Sigmoid colon (tissue), 4 donors: ENCODE results near the gene TEX261.

Experiments
- EP300 ChIP-seq, 4 donors: sonication (generic); formaldehyde crosslinking; IDR thresholded peaks; one replicate each; pipeline ENCODE4 v1.6.1; 2017; ENCODE audit warnings: antibody characterized with exemption in 4 of 4
- POLR2A ChIP-seq, 2 donors: fragments of 450-650 bp; IDR thresholded peaks; one replicate each; pipeline ENCODE4 v1.6.1; 2016; ENCODE audit warnings: antibody characterized with exemption in 2 of 2, mild to moderate bottlenecking in 2 of 2, moderate library complexity in 2 of 2
- POLR2AphosphoS5 ChIP-seq, 4 donors: sonication (generic); formaldehyde crosslinking; IDR thresholded peaks; one replicate each; pipeline ENCODE4 v1.6.1; 2017; ENCODE audit warnings: antibody characterized with exemption in 4 of 4
- TF ChIP-seq, protein P1 (sequence below), 4 experiments: fragments of 450-650 bp in 3 of 4; fragments of 200-600 bp in 1 of 4; IDR thresholded peaks; one replicate each; pipeline ENCODE4 v1.5.1; 2016 to 2019; ENCODE audit warnings: antibody characterized with exemption in 4 of 4, mild to moderate bottlenecking in 3 of 4, moderate library complexity in 2 of 4

DNA sequence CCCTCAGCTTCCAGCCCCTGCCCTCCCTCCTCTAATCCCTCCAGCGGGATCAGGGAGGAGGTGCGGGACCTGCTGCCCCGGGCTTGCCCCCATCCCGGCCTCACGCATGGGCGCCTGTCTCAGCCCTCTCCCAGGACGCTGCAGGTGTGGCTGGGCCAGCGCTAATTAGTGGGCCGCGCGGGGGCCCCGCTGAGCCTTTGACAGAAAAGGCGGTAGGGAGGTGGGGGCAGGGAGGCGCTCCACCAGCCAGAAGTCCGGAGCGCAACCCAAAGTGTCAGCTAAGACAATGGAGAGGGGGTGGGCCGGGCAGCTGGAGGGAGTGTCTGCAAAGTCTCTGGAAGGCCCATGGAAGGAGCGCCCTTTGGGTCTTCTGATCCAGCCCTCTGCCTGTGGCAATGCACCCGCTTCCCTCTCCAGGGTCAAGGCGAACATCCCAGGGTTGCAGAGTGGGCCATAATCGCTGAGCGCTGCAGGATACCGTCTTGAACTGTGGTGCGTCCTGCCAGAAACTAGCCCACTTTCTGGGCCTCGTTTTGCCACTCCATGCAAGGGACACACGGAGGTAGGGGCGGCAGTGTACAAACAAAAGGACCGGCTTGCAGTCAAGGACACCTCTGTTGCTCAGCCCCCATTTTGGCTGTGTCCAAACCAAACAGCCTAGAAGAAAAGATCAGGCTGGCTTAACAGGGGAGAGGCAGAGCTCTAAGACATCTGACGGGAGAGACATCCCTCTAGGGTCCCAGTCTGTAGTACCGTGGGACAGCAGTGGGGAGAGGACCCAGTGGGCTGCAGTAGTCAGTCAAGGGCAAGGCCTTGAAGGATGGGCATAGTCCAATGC is 55.5 kb downstream of the TEX261 start:
- TF ChIP-seq, protein P1, sequence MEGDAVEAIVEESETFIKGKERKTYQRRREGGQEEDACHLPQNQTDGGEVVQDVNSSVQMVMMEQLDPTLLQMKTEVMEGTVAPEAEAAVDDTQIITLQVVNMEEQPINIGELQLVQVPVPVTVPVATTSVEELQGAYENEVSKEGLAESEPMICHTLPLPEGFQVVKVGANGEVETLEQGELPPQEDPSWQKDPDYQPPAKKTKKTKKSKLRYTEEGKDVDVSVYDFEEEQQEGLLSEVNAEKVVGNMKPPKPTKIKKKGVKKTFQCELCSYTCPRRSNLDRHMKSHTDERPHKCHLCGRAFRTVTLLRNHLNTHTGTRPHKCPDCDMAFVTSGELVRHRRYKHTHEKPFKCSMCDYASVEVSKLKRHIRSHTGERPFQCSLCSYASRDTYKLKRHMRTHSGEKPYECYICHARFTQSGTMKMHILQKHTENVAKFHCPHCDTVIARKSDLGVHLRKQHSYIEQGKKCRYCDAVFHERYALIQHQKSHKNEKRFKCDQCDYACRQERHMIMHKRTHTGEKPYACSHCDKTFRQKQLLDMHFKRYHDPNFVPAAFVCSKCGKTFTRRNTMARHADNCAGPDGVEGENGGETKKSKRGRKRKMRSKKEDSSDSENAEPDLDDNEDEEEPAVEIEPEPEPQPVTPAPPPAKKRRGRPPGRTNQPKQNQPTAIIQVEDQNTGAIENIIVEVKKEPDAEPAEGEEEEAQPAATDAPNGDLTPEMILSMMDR (IDR thresholded peaks at IDR 0.05) = no peak
- TF ChIP-seq EP300 (IDR thresholded peaks at IDR 0.05) (no peak), POLR2A (IDR thresholded peaks at IDR 0.05) (no peak), POLR2AphosphoS5 (IDR thresholded peaks at IDR 0.05) (no peak)
